Right lobe of liver (tissue), 4 donors: ENCODE results near the gene MMP10.

ENCODE experiments used
- POLR2A ChIP-seq: fragments of 450-650 bp; IDR thresholded peaks from one replicate; pipeline ENCODE4 v1.6.1; 2017; ENCODE audit warnings: antibody characterized with exemption, mild to moderate bottlenecking
- TF ChIP-seq, protein P1 (sequence below), 4 donors: fragments of 200-600 bp in 3 of 4; fragments of 450-650 bp in 1 of 4; IDR thresholded peaks; one replicate each; pipeline versions ENCODE4 v1.5.1 to v1.8.0; 2016 to 2022; ENCODE audit warnings: antibody characterized with exemption in 4 of 4, mild to moderate bottlenecking in 2 of 4
- donor health status: DM: no; HTN: no; CAD: no.
- donor health status: DM: no; HTN: no; CAD: no.
- donor health status: DM: no; HTN: yes; CAD: no.

DNA sequence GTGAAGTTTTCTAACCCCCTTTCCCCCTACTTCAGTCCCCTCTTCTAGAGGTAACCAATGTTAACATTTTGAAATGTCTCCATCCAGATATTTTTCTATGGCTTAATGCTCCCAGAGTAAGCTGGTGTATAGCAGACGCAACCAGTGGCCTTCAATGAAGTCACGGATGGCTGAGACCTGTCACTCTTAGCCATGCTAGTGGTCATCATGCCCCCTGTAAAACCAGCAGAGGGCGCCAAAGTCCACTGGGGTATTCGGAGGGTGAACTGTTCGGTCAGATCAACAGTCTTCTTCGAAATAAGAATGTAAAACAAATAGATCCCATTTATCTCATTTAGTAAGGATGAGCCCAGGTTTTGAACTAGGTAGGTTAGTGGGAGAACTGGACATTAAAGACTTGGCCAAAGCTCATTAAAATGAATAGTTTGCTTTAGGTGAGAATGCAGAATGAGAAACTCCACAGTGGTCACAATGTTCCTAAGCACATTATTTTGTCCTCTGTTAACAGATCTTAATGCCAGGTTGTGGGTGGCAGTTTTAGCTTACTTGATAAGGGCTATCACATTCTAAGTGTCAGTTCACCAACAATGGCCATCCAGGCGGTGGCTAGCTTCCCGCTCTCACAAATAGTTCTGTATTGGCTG is 47.1 kb downstream of the MMP10 start:
- TF ChIP-seq, protein P1, sequence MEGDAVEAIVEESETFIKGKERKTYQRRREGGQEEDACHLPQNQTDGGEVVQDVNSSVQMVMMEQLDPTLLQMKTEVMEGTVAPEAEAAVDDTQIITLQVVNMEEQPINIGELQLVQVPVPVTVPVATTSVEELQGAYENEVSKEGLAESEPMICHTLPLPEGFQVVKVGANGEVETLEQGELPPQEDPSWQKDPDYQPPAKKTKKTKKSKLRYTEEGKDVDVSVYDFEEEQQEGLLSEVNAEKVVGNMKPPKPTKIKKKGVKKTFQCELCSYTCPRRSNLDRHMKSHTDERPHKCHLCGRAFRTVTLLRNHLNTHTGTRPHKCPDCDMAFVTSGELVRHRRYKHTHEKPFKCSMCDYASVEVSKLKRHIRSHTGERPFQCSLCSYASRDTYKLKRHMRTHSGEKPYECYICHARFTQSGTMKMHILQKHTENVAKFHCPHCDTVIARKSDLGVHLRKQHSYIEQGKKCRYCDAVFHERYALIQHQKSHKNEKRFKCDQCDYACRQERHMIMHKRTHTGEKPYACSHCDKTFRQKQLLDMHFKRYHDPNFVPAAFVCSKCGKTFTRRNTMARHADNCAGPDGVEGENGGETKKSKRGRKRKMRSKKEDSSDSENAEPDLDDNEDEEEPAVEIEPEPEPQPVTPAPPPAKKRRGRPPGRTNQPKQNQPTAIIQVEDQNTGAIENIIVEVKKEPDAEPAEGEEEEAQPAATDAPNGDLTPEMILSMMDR (IDR thresholded peaks at IDR 0.05) = peak; percentile 42 to 82 (median 69)
- no peak for TF ChIP-seq POLR2A
